Neuronal stem cell (in vitro differentiated cells): ENCODE measurements around the gene MINK1.
A peak's percentile ranks its signal among the peaks of the same experiment; 100 is the strongest.

ENCODE experiments used
- DNase-seq: peaks from one replicate; pipeline ENCODE4 v3.0.0-alpha.2; 2013; ENCODE audit warnings: low spot score
- H2AFZ ChIP-seq: one replicate; pipeline ENCODE4 v1.6.1; 2013; ENCODE audit warnings: mild to moderate bottlenecking, low read length, inconsistent platforms
- H2AK5ac ChIP-seq: 2 replicates; pipeline ENCODE4 v1.6.1; 2013; ENCODE audit warnings: low read depth, mild to moderate bottlenecking, inconsistent platforms, low read length, moderate library complexity, mixed read lengths
- H2BK120ac ChIP-seq: 2 replicates; pipeline ENCODE4 v1.6.1; 2013; ENCODE audit warnings: low read depth, mild to moderate bottlenecking, inconsistent platforms, low read length, moderate library complexity, mixed read lengths
- H2BK12ac ChIP-seq: one replicate; pipeline ENCODE4 v1.6.1; 2013; ENCODE audit warnings: low read length, inconsistent platforms
- H2BK15ac ChIP-seq: 2 replicates; pipeline ENCODE4 v1.6.1; 2013; ENCODE audit warnings: mild to moderate bottlenecking, low read length, inconsistent platforms, mixed read lengths
- H2BK5ac ChIP-seq: one replicate; pipeline ENCODE4 v1.6.1; 2013; ENCODE audit warnings: inconsistent platforms, mild to moderate bottlenecking, low read length, moderate library complexity
- H3K14ac ChIP-seq: one replicate; pipeline ENCODE4 v1.6.1; 2013; ENCODE audit warnings: low read length, inconsistent platforms
- H3K18ac ChIP-seq: 2 replicates; pipeline ENCODE4 v1.6.1; 2013; ENCODE audit warnings: low read length, inconsistent platforms
- H3K23ac ChIP-seq: 2 replicates; pipeline ENCODE4 v1.6.1; 2013; ENCODE audit warnings: low read depth, mild to moderate bottlenecking, mixed read lengths, low read length, inconsistent platforms; ENCODE audit not compliant: poor library complexity
- H3K27ac ChIP-seq: replicated peaks from 3 replicates; pipeline ENCODE4 v1.5.1; 2013; ENCODE audit warnings: low read length, inconsistent platforms
- H3K27me3 ChIP-seq, 3 experiments: 2 replicates each; pipeline ENCODE4 v1.6.1; 2013; ENCODE audit warnings: low read length in 3 of 3, mild to moderate bottlenecking in 2 of 3, inconsistent platforms in 1 of 3, low read depth in 1 of 3, mixed read lengths in 1 of 3, moderate library complexity in 1 of 3; ENCODE audit not compliant: control insufficient read depth in 3 of 3, insufficient read depth in 3 of 3
- H3K36me3 ChIP-seq, 2 donors: replicated peaks in 1 of 2; 2 replicates each; pipeline ENCODE4 v1.6.1; 2013; ENCODE audit warnings: low read length in 2 of 2; ENCODE audit not compliant: control insufficient read depth in 2 of 2, insufficient read depth in 2 of 2
- H3K4ac ChIP-seq: 2 replicates; pipeline ENCODE4 v1.6.1; 2013; ENCODE audit warnings: inconsistent platforms, mild to moderate bottlenecking, low read length, moderate library complexity
- H3K4me1 ChIP-seq, 2 donors: 1 replicate in 1 of 2; 2 replicates in 1 of 2; pipeline ENCODE4 v1.6.1; 2013; ENCODE audit warnings: low read length in 2 of 2, low read depth in 1 of 2; ENCODE audit not compliant: control insufficient read depth in 2 of 2, insufficient read depth in 1 of 2
- H3K4me2 ChIP-seq: one replicate; pipeline ENCODE4 v1.6.1; 2013; ENCODE audit warnings: mild to moderate bottlenecking, low read length, inconsistent platforms; ENCODE audit not compliant: insufficient read depth, poor library complexity, severe bottlenecking
- H3K4me3 ChIP-seq, 2 donors: 2 replicates each; pipeline ENCODE4 v1.5.1; 2013; ENCODE audit warnings: low read length in 2 of 2, mild to moderate bottlenecking in 2 of 2, inconsistent platforms in 1 of 2, moderate library complexity in 1 of 2
- H3K79me1 ChIP-seq: one replicate; pipeline ENCODE4 v1.6.1; 2013; ENCODE audit warnings: low read depth, mild to moderate bottlenecking, inconsistent platforms, low read length, moderate library complexity
- H3K9ac ChIP-seq: one replicate; pipeline ENCODE4 v1.6.1; 2013; ENCODE audit warnings: mild to moderate bottlenecking, low read depth, low read length, inconsistent platforms; ENCODE audit not compliant: poor library complexity
- H3K9me3 ChIP-seq, 2 donors: replicated peaks in 1 of 2; 2 replicates each; pipeline versions ENCODE3 to v1.6.1; 2013; ENCODE audit warnings: low read length in 2 of 2, mild to moderate bottlenecking in 2 of 2, inconsistent platforms in 1 of 2, low read depth in 1 of 2, mixed read lengths in 1 of 2, moderate library complexity in 1 of 2; ENCODE audit not compliant: control insufficient read depth in 2 of 2, insufficient read depth in 1 of 2
- H4K8ac ChIP-seq: one replicate; pipeline ENCODE4 v1.6.1; 2013; ENCODE audit warnings: low read depth, mild to moderate bottlenecking, inconsistent platforms, low read length, moderate library complexity
- H4K91ac ChIP-seq: one replicate; pipeline ENCODE4 v1.6.1; 2013; ENCODE audit warnings: low read length, low read depth, mild to moderate bottlenecking, inconsistent platforms; ENCODE audit not compliant: poor library complexity
- WGBS, 2 donors: extraction: QIAGEN DNeasy Blood & Tissue Kit; methylation state at CpG; one replicate each; pipeline ENCODE4 v1.1.7; 2013; ENCODE audit warnings: missing lambda C conversion rate in 2 of 2, mixed read lengths in 1 of 2; ENCODE audit not compliant: insufficient read length in 2 of 2, insufficient replicate concordance in 1 of 2; ENCODE audit errors: extremely low coverage in 2 of 2; 5-methylcytosine and 5-hydroxymethylcytosine counted together

Gene MINK1

DNA sequence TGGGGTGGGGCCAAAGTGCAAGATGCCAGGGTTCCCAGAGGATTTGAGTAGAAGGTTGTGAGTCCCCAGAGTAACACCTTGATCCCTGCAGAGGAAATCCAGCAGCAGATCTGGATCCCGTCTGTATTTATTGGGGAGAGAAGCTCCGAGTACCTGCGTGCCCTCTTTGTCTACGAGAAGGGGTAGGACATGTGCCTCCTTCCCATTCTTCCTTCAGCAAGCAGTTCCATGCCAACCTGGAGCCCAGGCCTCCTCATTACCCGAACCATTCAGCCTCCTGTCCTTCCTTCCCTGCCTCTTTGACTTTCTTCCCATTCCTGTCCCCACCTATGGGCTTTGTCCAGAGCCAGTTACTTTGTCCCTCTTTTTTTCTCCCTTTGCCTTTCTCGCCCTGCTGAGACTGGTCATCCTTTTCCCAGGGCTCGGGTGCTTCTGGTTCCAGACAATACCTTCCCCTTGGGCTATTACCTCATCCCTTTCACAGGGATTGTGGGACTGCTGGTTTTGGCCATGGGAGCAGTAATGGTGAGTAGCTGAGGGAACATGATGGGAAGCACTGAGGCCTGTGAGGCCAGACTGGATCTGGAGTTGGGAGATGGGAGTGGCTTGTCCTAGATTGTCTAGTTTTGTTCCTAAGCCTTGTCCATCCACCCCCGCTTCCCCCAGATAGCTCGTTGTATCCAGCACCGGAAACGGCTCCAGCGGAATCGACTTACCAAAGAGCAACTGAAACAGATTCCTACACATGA is 109.8 kb downstream of the MINK1 start:
- DNase-seq: no peak
- Histone ChIP-seq H2BK12ac (no peak overlapping the region), H3K4me2 (no peak overlapping the region), H3K23ac (no peak overlapping the region), H2BK5ac (no peak overlapping the region), H3K4me1 (peaks cover 17 to 20% of the 10 kb centered on the region in 2 donors), H3K9me3 (no peaks in the 10 kb centered on the region), H2BK15ac (no peak overlapping the region), H3K27ac (no peak overlapping the region), H3K9ac (no peak overlapping the region), H3K27me3 (no peaks in the 10 kb centered on the region), H2AFZ (no peak overlapping the region), H3K4me3 (peak overlapping the region in 1 of 2 donors; percentile 4), H2BK120ac (no peak overlapping the region), H3K36me3 (peaks cover 45 to 64% of the 10 kb centered on the region in 2 donors), H2AK5ac (no peak overlapping the region), H4K8ac (no peak overlapping the region), H4K91ac (no peak overlapping the region), H3K4ac (no peak overlapping the region), H3K14ac (no peak overlapping the region), H3K79me1 (peaks cover 22% of the 10 kb centered on the region), H3K18ac (no peak overlapping the region)
- WGBS, 2 donors: no CpG with 5 or more reads among the region's 13 CpGs

DNA sequence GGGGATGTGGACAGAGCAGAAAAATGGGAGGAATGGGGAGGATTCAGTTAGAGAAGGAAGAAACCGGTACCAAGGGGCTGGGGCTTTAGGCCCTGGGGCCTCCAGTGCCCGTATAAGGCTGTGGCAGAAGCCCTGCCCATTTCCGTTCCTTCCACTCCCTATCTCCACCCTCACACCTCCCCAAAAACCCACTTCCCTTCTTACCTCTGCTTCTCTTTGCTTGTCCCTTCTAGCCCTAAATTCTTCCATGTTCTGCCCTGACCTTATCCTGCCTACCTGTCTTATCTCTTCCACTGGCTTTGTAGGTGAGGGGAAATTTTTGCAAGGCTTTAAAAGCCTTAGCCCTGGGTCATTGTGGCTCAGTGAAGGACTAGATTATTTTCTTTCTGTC is 111.0 kb downstream of the MINK1 start:
- WGBS, 2 donors: no CpG with 5 or more reads among the region's 3 CpGs
- peaks cover 40 to 56% of the 10 kb centered on the region in 2 donors for H3K36me3 ChIP-seq
- H4K91ac ChIP-seq: no peak overlapping the region
- H3K4me1 ChIP-seq: peaks cover 11 to 12% of the 10 kb centered on the region in 2 donors
- H3K4me2 ChIP-seq: no peak overlapping the region
- no peak overlapping the region for H2BK5ac ChIP-seq
- no peaks in the 10 kb centered on the region for H3K27me3 ChIP-seq
- no peak overlapping the region for H2AFZ ChIP-seq
- no peak for DNase-seq
- peak overlapping the region; percentile 12 for H3K23ac ChIP-seq
- H3K14ac ChIP-seq: no peak overlapping the region
- H3K27ac ChIP-seq: no peak overlapping the region
- H2BK120ac ChIP-seq: no peak overlapping the region
- no peak overlapping the region for H2AK5ac ChIP-seq
- no peak overlapping the region for H2BK12ac ChIP-seq
- H3K79me1 ChIP-seq: peaks cover 14% of the 10 kb centered on the region
- H3K9ac ChIP-seq: no peak overlapping the region
- no peak overlapping the region for H2BK15ac ChIP-seq
- no peak overlapping the region for H3K4me3 ChIP-seq
- no peak overlapping the region for H3K18ac ChIP-seq
- no peaks in the 10 kb centered on the region for H3K9me3 ChIP-seq
- H4K8ac ChIP-seq: no peak overlapping the region
- H3K4ac ChIP-seq: no peak overlapping the region

DNA sequence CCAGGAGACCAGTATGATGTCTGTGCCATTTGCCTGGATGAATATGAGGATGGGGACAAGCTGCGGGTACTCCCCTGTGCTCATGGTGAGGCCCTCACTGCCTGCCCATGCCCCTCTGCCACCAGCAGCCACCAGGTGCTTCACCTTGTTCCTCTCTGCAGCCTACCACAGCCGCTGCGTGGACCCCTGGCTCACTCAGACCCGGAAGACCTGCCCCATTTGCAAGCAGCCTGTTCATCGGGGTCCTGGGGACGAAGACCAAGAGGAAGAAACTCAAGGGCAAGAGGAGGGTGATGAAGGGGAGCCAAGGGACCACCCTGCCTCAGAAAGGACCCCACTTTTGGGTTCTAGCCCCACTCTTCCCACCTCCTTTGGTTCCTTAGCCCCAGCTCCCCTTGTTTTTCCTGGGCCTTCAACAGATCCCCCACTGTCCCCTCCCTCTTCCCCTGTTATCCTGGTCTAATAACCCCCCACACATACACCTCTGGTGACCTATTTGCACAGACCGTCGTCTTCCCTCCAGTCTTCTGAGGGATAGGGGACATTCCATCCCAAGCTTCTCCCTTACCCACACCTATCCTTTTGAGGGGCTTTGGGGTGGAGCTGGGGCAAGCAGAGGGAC is 111.5 kb downstream of the MINK1 start:
- Histone ChIP-seq H3K27ac (peak overlapping the region; percentile 19), H4K8ac (no peak overlapping the region)

DNA sequence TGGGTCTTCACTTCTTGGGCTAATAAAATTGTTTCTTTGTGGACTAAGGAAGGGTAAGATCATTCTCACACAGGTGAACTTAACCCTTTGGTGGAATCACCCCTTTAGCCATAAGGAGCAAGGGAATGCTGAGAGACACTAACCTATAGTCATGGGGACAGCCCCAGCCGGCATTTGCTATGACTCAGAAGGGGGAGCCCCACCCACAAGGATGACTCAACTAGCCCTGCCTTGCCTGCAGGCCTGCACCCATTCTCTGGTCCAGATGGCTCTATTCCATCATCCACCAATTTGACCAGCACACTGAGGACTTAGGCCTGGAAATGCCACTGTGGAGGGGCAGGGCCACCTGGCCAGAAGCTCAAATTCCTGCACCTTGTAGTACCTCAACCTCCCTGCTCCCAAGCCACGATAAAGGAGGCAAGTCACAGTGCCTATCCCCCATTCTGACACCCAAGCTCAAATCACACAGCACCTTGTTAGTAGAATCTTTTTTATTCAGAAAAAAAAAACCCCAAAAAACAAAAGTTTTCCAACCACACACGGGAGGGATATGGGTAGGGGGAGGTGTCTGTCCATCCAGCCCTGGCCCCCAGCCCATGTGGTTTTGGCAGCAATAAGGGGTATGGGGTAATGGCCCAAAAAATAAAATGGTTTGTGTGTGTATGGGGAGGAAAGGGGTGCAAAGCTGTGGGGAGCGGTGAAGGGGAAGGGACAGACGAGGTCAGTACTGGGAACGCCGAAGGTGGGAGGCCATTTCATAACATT is 112.2 kb downstream of the MINK1 start:
- H3K9me3 ChIP-seq: no peaks in the 10 kb centered on the region
- peak overlapping the region; percentile 17 for H2AK5ac ChIP-seq
- H3K4me1 ChIP-seq: peaks cover 11 to 13% of the 10 kb centered on the region in 2 donors
- H3K18ac ChIP-seq: no peak overlapping the region
- no peak overlapping the region for H2BK12ac ChIP-seq
- no peak overlapping the region for H2AFZ ChIP-seq
- peak overlapping the region; percentile 62 for H3K23ac ChIP-seq
- no peak overlapping the region for H3K9ac ChIP-seq
- peak overlapping the region; percentile 37 for H3K27ac ChIP-seq
- no peak for DNase-seq
- WGBS, 2 donors: no CpG with 5 or more reads among the region's 7 CpGs
- H3K27me3 ChIP-seq: no peaks in the 10 kb centered on the region
- H3K4me3 ChIP-seq: no peak overlapping the region
- peaks cover 40 to 56% of the 10 kb centered on the region in 2 donors for H3K36me3 ChIP-seq
- no peak overlapping the region for H3K4me2 ChIP-seq
- peaks cover 14% of the 10 kb centered on the region for H3K79me1 ChIP-seq
- H4K91ac ChIP-seq: no peak overlapping the region
- H2BK5ac ChIP-seq: peak overlapping the region; percentile 85
- H3K4ac ChIP-seq: no peak overlapping the region
- no peak overlapping the region for H3K14ac ChIP-seq
- peak overlapping the region; percentile 54 for H4K8ac ChIP-seq
- no peak overlapping the region for H2BK15ac ChIP-seq
- no peak overlapping the region for H2BK120ac ChIP-seq

More for the DNA sequence above, 111.5 kb downstream of the MINK1 start:
- Histone ChIP-seq H3K36me3 (peaks cover 40 to 56% of the 10 kb centered on the region in 2 donors), H2BK5ac (no peak overlapping the region), H3K27me3 (no peaks in the 10 kb centered on the region), H3K14ac (no peak overlapping the region), H2BK15ac (no peak overlapping the region), H3K23ac (peak overlapping the region; percentile 12), H3K4me2 (no peak overlapping the region), H2AFZ (no peak overlapping the region), H3K9me3 (no peaks in the 10 kb centered on the region), H3K4me1 (peaks cover 11 to 12% of the 10 kb centered on the region in 2 donors), H3K4me3 (peak overlapping the region in 1 of 2 donors; percentile 9), H4K91ac (no peak overlapping the region), H3K9ac (no peak overlapping the region), H2AK5ac (no peak overlapping the region), H2BK12ac (no peak overlapping the region), H3K18ac (no peak overlapping the region), H3K4ac (no peak overlapping the region), H3K79me1 (peaks cover 14% of the 10 kb centered on the region), H2BK120ac (no peak overlapping the region)
- WGBS, 2 donors: no CpG with 5 or more reads among the region's 8 CpGs
- no peak for DNase-seq
